ENCODE measurements around the gene KCNMB4. TPM values are rescaled to one million over a fixed set of nuclear protein-coding genes. Genes with fewer than 3 reads are reported as not detected.

KCNMB4 gene
- total RNA-seq, 1 donor from 2014 or later: 8.4 TPM

- TF ChIP-seq, protein P1, sequence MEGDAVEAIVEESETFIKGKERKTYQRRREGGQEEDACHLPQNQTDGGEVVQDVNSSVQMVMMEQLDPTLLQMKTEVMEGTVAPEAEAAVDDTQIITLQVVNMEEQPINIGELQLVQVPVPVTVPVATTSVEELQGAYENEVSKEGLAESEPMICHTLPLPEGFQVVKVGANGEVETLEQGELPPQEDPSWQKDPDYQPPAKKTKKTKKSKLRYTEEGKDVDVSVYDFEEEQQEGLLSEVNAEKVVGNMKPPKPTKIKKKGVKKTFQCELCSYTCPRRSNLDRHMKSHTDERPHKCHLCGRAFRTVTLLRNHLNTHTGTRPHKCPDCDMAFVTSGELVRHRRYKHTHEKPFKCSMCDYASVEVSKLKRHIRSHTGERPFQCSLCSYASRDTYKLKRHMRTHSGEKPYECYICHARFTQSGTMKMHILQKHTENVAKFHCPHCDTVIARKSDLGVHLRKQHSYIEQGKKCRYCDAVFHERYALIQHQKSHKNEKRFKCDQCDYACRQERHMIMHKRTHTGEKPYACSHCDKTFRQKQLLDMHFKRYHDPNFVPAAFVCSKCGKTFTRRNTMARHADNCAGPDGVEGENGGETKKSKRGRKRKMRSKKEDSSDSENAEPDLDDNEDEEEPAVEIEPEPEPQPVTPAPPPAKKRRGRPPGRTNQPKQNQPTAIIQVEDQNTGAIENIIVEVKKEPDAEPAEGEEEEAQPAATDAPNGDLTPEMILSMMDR (conservative IDR thresholded peaks at IDR 0.05): no peak
- Mint-ChIP-seq H3K9me3 (no peaks in the 10 kb centered on the region), H3K4me1 (ENCODE audit: unreplicated experiment) (no peaks in the 10 kb centered on the region), H3K36me3 (no peaks in the 10 kb centered on the region), H3K27me3 (no peaks in the 10 kb centered on the region), H3K27ac (no peak overlapping the region), H3K4me3 (no peak overlapping the region)
- no peak for DNase-seq (ENCODE audit: extremely low spot score, unreplicated experiment)
Measured at GRCh38 chr12:70443062-70443673, 77.1 kb downstream of the KCNMB4 start.

GRCh38 chr12:70444903-70445302 is 78.8 kb downstream of the KCNMB4 start:
- TF ChIP-seq, protein P1 (conservative IDR thresholded peaks at IDR 0.05): no peak
- Mint-ChIP-seq H3K27me3 (no peaks in the 10 kb centered on the region), H3K9me3 (peaks cover 10% of the 10 kb centered on the region), H3K4me1 (ENCODE audit: unreplicated experiment) (no peaks in the 10 kb centered on the region), H3K4me3 (no peak overlapping the region), H3K36me3 (no peaks in the 10 kb centered on the region), H3K27ac (no peak overlapping the region)
- DNase-seq (ENCODE audit: extremely low spot score, unreplicated experiment): no peak

GRCh38 chr12:70448371-70448770 is 82.3 kb downstream of the KCNMB4 start:
- Mint-ChIP-seq H3K36me3 (no peaks in the 10 kb centered on the region), H3K9me3 (peaks cover 15% of the 10 kb centered on the region), H3K27ac (no peak overlapping the region), H3K4me3 (no peak overlapping the region), H3K27me3 (no peaks in the 10 kb centered on the region), H3K4me1 (ENCODE audit: unreplicated experiment) (no peaks in the 10 kb centered on the region)
- no peak for DNase-seq (ENCODE audit: extremely low spot score, unreplicated experiment)
- TF ChIP-seq, protein P1 (conservative IDR thresholded peaks at IDR 0.05): no peak

- Mint-ChIP-seq H3K36me3 (no peaks in the 10 kb centered on the region), H3K27me3 (no peaks in the 10 kb centered on the region), H3K27ac (no peak overlapping the region), H3K9me3 (peaks cover 15% of the 10 kb centered on the region), H3K4me3 (no peak overlapping the region), H3K4me1 (ENCODE audit: unreplicated experiment) (no peaks in the 10 kb centered on the region)
- DNase-seq (ENCODE audit: extremely low spot score, unreplicated experiment): no peak
- TF ChIP-seq, protein P1 (conservative IDR thresholded peaks at IDR 0.05): no peak
Measured at GRCh38 chr12:70449074-70449752, 83.1 kb downstream of the KCNMB4 start.

DNA sequence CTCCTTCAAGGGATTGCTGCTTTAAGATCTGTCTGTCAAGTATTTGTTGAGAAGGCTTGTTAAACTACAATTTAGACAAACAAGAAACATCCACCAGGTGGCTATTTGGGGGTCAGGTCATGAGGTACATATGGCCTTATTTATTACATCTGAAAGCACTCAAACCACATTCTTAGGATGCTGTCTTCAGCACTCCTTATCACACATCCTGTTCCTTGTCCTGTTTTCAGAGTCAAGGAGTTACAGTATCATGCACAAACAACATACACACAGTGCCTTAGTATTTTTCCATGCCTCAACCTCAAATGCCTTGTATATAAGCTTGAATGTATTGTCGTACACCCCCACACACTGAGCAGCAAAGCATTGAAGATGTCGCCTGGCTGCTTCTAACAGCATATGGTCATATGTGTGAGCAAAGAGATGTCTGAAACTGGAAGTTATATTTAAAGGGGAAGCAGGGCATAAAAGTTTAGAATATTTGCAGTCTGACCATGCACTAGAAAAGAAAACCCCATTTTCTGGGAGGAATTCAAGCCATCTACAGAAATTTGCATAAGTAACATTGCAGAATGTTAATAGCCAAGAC is 83.8 kb downstream of the KCNMB4 start:
- Mint-ChIP-seq H3K27me3 (no peaks in the 10 kb centered on the region), H3K9me3 (peaks cover 15% of the 10 kb centered on the region), H3K4me3 (no peak overlapping the region), H3K4me1 (ENCODE audit: unreplicated experiment) (no peaks in the 10 kb centered on the region), H3K27ac (no peak overlapping the region), H3K36me3 (no peaks in the 10 kb centered on the region)
- TF ChIP-seq, protein P1 (conservative IDR thresholded peaks at IDR 0.05): no peak
- DNase-seq (ENCODE audit: extremely low spot score, unreplicated experiment): no peak
